Measurements from ENCODE around the gene RARB.

Gene RARB

DNA sequence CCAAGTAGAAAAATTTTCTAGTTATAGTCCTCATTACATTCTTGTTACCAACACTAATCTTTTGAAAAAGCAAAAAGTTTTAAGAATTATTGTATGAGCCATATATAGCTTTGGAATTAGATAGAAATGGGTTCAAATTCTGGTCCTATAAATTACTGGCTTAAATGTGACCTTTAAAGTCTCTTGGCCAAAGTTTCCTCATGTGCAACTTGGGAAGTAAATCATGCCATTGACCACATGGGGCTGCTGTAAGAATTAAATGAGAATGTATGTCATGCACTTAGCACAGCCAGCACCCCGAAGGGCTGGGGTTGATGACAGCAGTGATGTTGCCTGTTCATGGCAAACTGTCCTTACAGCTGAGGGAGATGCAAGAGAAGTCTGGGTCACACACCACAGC is 128.4 kb downstream of the RARB start:
- DNase-seq: no peak

DNA sequence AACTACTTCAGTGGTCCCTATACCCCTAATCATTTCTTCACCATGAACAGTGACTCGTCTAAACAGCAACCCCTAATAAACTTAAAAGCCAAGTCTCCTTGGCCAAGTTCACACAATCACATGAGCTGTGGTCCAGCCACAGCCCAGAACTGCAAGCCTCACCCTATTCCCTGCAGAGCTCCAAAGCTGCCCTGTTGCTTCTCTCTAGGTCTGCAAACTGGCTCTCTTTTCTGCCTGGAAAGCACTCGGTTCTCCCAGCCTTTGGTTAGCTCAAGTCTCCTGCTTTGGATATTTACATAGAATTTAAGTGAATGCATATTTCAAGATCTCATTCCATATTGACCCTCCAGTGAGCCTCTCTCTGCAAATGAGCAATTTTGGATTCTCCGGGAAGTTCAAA is 129.6 kb downstream of the RARB start:
- DNase-seq: no peak

DNA sequence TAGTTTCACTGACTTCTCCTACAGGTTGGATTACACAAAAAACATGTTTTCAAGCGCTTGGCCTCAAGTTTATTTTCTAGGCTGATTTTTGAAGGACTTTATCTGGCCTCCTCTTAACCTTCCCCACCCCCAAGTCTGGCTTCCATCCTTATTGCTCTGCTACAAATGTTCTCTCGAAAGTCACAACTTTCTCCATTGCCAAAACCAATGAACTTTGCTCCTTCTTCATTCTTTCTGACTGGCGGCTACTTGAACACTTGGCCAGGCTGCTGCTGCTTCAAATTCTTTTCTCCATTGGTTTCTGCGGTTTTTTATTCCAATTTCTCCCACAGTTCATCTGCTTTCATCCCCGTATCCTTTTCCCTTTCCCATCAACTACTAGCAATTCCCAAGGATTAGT is 130.1 kb downstream of the RARB start:
- DNase-seq: no peak

DNA sequence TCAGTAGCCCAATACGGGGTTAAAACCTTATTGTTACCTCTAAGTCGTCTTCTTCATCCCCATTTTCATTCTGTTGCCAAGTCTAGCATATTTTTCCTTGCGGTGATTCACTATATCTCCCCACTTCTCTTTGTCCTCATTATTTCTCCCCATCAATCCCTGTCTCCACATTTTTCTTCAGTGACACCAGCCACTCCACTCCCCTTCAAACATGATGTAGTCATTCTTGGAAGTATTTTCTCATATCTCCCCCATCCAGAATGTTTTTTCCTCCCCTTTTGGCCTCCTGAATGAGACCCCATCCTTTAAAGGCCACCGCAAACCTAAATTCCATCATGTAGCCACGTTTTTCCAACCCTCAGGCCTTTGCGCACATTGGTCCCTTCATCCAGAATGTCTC is 130.7 kb downstream of the RARB start:
- no peak for DNase-seq

GRCh38 chr3:25563601-25564000 is 135.5 kb downstream of the RARB start:
- DNase-seq: no peak

DNA sequence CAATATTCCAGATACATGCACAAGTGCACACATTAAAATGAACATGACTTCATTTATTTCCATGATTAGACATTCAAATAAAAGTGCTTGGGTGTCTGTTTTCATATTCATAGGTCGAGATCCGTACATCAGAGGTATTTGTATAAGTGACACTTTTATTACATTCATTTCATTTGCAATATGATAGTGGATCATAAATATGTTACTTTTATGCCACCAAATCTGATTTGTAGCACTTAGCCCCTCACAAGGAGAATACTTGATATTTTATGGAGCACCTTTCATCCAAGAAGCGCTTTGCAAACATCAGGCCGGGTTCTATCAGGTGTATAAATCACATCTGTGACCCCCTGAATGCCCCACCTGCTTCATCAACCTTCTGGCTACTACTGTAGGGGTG is 136.0 kb downstream of the RARB start:
- no peak for DNase-seq

- no peak for DNase-seq
These were observed 137.7 kb downstream of the RARB start for GRCh38 chr3:25565807-25566206.

- no peak for DNase-seq
These were observed 138.4 kb downstream of the RARB start for GRCh38 chr3:25566358-25566920.

DNA sequence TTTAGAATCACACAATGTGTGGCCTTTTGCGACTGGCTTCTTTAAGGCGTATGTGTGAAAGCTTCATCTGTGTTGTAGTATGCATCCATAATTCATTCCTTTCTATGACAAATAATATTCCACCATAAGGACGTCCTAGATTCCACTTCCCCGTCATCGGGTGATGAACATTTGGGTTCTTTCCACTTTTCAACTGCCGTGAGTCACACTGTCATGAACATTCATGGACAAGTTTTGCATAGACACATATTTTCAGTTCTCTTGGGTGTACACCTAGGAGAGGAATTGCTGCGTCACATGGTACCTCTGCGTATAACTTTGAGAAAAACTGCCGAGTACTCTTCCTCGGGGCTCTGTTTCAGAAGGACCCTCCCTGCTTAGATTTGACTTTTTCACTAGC is 139.3 kb downstream of the RARB start:
- no peak for DNase-seq

DNA sequence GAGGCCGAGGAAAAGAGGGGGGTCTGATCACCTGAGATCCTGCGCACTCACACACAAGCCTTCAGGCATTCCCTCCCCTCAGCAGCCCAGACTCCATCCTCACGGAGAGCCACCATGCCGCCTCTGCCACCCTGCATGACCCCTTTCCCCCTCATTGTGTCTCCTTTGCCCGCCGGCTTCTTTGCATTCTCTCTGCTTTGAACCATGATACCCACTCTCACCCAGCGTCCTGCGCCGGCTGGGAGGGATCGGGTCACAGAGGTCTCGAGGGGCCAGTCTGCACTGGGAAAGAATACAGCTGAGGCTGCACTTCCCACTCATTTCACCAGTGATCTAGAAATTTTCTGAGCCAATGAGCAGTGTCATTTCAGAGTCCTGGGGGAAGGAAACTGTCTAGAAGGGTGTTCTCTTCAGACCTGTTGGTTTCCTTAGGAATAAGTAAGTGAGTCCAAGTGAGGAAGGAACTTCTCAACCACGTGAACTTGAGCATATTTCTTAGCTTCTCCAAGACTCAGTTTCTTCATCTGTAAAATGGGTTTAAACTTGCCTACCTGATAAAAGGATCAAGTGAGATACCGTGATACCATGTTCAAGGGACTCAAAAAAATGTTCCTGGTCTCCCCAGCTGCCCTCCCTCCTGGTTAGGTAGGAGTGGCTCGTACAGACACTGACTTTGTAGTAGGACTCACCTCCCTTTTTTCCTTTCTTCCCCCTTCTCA is 139.9 kb downstream of the RARB start:
- no peak for DNase-seq

DNA sequence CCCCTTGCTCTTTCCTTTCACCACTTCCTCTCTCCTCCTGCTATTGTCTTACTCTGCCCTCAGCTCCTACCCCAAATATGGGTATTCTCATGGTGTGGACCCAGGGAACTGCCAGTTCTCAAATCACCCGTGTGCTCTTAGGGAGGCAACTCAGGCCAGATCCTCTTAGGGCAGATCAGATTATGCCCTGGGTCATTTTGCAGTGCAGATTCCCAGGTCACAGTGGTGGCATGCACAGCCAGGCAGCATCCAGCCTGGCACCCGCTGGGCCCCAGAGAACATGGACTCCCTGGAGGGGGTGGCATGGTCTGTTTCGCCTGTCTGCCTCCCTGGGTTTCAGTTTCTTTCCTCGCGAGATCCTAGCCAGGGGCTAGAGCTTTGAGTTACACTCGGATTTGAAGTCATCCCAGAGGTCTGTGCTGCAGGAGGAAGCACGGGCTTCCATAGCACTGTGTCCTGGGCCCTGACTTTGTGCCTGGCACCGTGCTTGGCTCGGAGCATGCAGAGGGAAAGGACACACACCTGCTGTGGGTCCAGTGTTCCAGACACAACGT is 140.5 kb downstream of the RARB start:
- no peak for DNase-seq

GRCh38 chr3:25571285-25571684 is 143.2 kb downstream of the RARB start:
- DNase-seq: no peak

DNA sequence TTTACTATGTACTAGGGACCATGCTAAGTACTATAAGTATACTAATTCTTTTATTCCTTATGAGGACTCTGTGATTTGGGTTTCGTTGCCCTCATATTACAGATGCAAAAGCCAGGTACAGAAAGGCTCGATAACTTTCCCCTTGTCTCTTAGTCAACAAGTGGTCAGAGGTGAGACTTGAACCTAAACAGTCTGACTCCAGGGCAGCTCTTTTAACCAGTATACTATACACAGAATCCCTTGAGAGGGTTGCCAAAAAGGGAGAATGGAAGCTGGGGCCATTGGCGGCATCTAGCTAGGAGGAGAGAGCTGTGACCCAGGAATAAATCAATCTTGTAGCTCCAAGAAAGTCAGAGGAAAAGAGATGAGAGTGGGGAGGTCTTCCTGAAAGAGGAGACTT is 144.3 kb downstream of the RARB start:
- DNase-seq: no peak

- no peak for DNase-seq
These were observed 144.9 kb downstream of the RARB start for GRCh38 chr3:25572919-25573385.

DNA sequence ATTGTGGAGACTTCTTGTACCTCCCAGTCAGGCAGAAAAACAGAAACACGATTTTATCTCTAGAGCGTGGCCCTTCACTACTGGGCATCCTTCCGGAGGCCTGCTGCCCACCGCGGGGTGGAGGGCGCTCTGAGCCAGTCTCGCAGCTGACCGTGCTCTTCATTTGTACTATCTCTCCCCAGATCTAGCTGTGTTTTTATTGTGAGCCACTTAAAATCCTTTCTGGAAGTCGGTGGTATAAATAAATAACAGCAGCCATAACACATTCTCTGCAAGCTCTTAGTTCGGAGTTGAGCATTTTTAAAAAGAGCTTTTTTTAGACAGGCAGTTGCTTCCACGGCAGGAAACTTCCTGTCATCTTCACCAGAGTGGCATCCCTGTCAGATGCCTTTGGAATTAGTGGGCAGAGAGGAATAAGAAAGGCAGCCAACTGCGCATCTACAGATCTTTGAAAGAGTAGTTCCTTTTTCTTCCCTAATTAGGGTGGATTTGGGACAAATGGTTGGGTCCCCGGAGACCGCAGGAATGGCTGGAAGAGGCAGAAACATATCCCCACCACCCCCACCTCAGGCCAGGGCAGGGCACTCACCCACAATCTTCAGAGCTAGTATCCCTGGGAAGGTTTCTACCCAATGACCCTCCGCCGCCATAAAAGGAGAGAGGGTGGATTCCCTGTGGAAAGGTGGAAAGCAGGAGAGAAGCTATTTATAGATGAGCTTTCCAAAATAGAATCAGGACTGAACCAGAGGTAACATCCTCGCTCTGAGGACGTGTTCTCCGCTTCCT is 145.5 kb downstream of the RARB start:
- DNase-seq: no peak

DNA sequence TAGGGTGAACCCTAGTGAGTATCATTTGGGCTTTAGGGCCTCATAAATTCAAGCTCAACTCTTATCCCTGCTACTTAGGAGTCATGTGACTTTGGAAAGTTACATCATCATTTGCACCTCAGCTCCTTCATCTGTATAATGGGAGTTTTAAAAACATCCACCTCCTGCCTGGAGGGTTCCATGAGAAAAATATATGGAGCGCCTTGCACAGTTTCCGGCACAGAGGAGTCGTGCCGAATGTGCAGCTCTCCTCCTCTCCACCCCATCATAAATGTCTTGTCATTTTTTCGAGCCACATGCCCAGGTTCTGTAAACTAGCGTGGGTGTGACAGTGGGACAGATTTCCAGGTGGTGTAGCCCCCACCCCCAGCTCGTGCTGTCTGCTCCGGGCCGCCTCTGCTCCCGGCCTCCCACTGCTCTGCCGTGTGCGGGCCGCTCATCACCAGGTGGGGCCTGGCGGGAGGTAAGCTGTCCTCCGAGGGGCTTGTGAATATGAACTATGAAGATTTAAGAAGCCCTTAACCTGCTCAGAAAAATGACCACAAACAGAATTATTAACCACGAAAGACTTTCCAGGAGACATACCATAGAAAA is 146.2 kb downstream of the RARB start:
- no peak for DNase-seq

DNA sequence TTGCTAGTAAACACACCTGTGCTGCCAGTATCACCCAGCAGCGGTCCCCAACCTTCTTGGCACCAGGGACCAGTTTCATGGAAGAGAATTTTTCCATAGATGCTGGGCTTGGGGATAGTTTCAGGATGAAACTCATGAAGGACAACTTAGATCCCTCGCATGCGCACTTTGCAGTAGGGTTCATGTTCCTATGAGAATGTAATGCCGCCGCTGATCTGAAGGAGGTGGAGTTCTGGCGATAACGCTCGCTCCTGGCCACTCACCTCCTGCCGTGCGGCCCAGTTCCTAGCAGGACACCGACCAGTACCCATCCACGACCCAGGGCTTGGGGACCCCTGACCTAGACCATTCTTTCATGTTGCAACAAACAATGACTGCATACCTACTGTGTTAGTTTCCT is 146.9 kb downstream of the RARB start:
- DNase-seq: no peak

DNA sequence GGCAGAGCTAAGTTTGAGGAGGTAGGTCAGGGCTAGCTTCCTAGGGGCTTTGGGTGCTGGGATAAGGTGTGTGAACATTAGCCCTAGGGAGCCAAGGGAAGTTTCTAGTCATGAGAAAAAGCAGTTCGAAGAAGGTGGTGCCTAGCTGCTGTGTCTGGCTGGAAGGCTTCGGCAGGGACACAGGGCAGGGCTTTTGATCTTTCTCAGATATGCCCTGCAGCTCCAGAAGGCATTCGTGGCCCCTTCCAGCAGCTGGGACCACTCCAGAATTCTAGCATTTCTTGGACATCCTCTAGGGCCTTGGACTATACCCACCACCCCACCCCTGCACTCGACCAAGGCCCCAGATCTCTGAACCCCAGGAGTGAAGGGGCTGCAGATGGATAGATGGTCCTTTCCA is 148.1 kb downstream of the RARB start:
- no peak for DNase-seq

DNA sequence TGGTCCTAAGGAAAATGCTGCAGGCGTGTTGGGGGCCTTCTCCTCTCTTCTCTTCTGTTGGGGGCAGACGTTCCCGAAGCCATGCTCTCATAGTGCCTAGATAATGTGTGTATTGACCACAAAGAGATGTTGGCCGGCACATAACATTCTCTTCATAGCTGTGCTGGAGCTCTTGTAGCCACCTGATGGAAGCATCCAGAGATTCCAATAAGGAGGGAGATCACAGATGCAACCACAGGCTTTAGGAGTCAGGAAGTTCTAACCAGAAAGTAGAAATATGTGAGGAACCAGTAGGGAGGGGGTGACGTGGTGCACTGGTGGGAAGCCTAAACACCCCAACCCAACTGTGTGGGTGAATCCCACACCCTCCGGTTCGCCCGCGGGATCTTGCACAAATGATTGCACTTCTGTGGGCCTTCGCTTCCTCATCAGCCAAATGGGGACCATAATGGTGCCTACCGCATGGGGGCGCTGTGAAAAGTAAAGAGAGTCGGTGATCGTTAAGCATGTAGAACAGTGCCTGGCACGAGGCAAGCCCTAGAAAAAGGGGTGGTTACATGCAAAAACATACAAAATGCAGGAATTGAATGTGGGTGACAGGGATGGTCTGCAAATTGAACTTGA is 148.9 kb downstream of the RARB start:
- DNase-seq: no peak

GRCh38 chr3:25578059-25578458 is 150.0 kb downstream of the RARB start:
- no peak for DNase-seq

DNA sequence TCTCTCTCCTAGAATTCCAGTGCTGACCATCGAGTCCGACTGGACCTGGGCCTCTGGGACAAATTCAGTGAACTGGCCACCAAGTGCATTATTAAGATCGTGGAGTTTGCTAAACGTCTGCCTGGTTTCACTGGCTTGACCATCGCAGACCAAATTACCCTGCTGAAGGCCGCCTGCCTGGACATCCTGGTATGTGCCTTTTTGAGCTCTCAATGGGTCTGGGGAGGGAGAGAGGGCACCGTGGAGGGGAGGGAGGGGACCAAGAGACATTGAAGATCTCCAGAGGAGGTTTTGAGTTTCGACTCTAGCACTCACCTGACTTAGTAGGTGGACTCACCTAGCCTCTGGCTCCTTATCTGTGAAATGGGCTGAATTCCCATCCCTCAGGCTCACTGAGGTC is 152.5 kb downstream of the RARB start:
- DNase-seq: no peak

DNA sequence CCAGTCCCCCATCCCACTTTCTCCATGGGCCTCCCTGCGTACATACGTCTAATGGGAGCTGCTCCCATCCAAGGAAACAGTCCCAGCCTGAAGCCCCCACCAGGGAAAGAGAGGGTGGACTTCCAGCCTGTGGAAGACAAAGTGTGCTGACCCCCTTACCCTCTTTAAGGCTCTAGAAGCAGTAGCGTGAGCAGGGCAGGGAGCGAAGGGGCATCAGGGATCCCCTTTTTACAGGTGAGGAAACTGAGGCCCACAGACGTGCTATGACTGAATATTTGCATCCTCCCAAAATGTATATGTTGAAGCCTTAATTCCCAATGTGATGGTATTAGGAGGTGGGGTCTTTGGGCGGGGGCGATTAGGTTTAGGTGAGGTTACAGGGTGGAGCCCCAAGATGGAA is 153.3 kb downstream of the RARB start:
- no peak for DNase-seq

- DNase-seq: no peak
These were observed 153.8 kb downstream of the RARB start for GRCh38 chr3:25581823-25582222.
